CD4-positive, alpha-beta T cell treated with Interleukin-6 at 100 ng/mL for 8 hours (primary cell): ENCODE data around the gene B3GALT5.

Experiments
- DNase-seq: peaks from one replicate; pipeline ENCODE4 v3.0.0-alpha.2; 2020; ENCODE audit warnings: mixed read lengths, low spot score

Gene B3GALT5

GRCh38 chr21:39700318-39700717 lies 87.6 kb downstream of the B3GALT5 start:
- no peak for DNase-seq

DNA sequence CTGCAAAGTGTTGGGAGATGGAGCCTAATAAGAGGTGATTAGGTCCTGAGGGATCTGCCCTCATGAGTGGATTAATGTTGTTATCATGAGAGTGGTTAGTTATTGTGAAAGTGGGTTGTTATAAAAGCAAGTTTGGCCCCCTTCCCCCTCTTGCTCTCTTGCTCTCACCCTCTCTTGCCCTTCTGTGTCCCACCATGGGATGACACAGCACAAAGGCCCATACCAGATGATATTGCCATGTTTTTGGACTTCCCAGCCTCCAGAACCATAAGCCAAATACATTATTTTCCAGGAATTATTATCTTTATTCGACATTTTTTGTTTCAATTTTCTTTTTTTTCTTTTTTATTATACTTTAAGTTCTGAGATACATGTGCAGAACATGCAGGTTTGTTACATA lies 90.8 kb downstream of the B3GALT5 start:
- DNase-seq, result no peak

DNA sequence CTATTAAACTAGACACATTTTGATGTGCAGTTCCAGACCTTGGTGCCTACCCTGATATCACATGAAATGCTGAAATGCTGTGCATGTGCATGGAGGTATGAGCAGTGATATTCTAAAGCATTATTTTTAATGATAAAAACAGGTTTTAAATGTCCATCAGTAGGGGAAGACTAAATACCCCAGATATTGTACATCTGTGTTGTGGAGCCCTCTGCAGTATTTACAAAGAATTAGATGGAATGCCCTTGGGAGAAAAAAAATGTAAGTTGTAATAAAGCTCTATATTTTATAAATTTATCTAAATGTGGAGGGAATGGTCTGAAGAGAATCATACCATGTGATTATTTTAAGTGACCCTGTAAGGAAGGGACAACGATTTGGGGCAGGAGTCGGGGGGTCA lies 93.1 kb downstream of the B3GALT5 start:
- DNase-seq, result no peak

GRCh38 chr21:39707316-39707715 lies 94.6 kb downstream of the B3GALT5 start:
- no peak for DNase-seq

GRCh38 chr21:39710866-39711265 lies 98.1 kb downstream of the B3GALT5 start:
- DNase-seq, result no peak

DNA sequence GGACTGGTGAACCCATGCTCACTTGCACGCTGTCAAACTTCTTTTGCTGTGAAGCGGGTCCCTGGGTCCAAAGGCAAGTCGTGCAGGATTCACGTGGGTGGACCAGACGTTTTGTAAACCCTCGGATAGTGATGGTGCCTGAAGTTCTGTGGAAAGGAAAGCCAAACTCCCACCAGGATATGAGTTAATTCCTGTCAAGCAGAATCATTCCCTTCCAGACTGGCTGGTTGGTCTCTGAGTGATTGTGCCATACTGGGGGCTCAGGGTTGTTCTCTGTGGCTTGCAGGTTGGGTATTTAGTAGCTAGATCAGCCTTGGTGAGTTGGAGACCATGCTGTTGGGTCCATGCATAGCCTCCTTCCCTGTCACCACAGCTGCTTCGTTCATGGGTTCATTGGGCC lies 99.5 kb downstream of the B3GALT5 start:
- no peak for DNase-seq

DNA sequence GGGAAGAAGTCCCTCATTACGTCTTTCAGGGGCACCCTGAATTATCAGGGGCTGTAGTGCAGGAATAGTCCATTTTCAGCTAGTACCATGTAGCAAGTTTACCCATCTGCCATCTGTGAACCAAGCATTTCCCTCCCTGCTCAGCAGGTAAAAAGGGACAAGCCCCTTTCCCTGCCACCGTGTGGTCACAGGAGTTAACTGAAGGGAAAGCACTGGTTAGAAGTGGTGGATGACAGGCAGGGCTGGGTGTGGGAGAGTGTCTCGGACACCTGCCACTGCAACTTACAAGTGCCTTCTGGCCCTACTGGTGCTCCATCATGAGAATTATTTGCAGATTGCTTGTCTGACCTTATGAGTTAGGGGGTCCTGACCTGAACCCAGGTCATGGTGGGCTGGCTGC lies 100.2 kb downstream of the B3GALT5 start:
- DNase-seq, result no peak

DNA sequence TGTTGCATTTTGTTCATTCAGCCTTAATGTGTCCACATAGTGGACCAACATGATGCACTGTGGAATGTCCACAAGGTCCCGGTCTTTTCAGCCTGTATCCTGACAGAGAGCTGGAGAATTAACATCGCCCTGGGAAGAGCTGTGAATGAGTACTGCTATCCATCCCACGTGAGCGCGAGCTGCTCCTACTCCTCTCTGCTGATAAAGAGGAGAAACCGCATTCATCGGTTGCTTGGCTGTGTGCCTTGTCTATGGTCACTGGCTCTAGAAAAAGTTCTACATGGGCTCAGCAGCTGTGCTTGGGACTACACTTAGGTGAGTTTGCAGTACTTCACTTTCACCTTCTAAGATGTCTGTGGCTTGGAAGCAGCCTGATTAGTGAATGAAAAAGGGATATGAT lies 101.2 kb downstream of the B3GALT5 start:
- no peak for DNase-seq

DNA sequence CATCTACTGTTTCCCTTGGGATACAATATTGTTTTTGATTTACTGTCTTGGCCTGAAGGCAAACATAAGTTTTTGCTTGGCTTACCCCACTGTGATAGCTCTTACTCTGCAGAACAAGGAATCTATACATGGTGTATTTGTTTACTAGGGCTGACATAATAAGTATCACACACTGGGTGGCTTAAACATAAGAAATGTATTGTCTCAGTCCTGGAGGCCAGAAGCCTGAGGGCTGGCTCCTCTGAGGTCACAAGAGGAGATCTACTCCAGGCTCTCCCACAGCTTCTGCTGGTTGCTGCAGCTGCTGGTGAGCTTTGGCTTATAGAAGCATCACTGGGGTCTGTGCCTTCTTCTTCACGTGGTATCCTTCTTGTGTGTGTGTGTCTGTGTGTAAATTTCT lies 101.6 kb downstream of the B3GALT5 start:
- no peak for DNase-seq

GRCh38 chr21:39715804-39716397 lies 103.2 kb downstream of the B3GALT5 start:
- no peak for DNase-seq

DNA sequence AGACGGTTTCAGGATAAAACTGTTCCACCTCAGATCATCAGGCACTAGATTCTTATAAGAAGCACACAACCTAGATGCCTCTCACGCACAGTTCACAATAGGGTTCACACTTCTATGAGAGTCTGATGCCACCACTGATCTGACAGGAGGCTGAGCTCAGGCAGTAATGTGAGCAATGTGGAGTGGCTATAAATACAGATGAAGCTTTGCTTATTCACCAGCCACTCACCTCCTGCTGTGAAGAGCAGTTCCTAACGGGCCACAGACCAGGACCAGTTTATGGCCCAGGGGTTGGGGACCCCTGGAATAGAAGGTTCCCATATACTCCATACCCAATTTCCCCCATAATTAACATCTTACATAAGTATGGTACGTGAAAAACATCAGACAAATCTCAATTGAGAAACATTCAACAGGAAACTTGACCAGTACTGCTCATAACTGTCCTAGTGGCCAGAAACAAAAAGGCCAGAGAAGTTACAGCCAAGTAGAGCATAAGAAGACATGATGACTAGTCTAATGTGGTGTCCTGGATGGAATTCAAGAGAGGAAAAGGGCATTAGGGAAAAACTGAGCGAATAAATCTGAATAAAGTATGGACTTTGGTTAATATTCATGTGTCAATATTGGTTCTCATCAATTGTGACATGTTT lies 107.5 kb downstream of the B3GALT5 start:
- DNase-seq, result no peak

GRCh38 chr21:39721885-39722284 lies 109.1 kb downstream of the B3GALT5 start:
- no peak for DNase-seq
